ENCODE results near the gene ERCC2. TPM values are rescaled to one million over a fixed set of nuclear protein-coding genes. Genes with fewer than 3 reads are reported as not detected.

The ERCC2 gene
- total and polyA plus RNA-seq, 2 of the 4 experiments (the other 2 are of a cell fraction), result 30.6 to 66.5 TPM

- dilution Hi-C loops (cut with HindIII; ENCODE audit: low sequenced_read_pairs, unreplicated experiment), result no loop called here
- TF ChIP-seq FOS (IDR thresholded peaks at IDR 0.05; ENCODE audit: low read depth, low read length), result no peak
- no peak for TF ChIP-seq POLR2A (IDR thresholded peaks at IDR 0.05; ENCODE audit: low read depth, low read length)
- no peak for TF ChIP-seq CTCF (conservative IDR thresholded peaks at IDR 0.05; ENCODE audit: low read depth, low read length)
- TF ChIP-seq USF2 (IDR thresholded peaks at IDR 0.05; ENCODE audit: low read depth, low read length), result no peak
- no peak for TF ChIP-seq RCOR1 (IDR thresholded peaks at IDR 0.05; ENCODE audit: insufficient replicate concordance, low read length)
- TF ChIP-seq MAZ (IDR thresholded peaks at IDR 0.05; ENCODE audit: borderline replicate concordance, low read depth, low read length), result no peak
- TF ChIP-seq SMC3 (IDR thresholded peaks at IDR 0.05; ENCODE audit: low read depth, low read length), result no peak
- no peak for TF ChIP-seq BHLHE40 (IDR thresholded peaks at IDR 0.05; ENCODE audit: low read depth, low read length)
- TF ChIP-seq CEBPB (IDR thresholded peaks at IDR 0.05; ENCODE audit: low read depth, low read length), result no peak
- TF ChIP-seq CHD1 (IDR thresholded peaks at IDR 0.05; ENCODE audit: low read depth, low read length), result no peak
- peak overlapping the region; percentile 42 for H2AK9ac ChIP-seq (replicated peaks; ENCODE audit: low read depth, low read length, poor library complexity)
- H3K14ac ChIP-seq (replicated peaks; ENCODE audit: low read depth, low read length), result no peak overlapping the region
- DNase-seq (no peak), ATAC-seq (ENCODE audit: low read depth) (no peak)
- H3K9me3 ChIP-seq (ENCODE audit: control insufficient read depth, insufficient read depth, low read length), result no peaks in the 10 kb centered on the region
- in situ Hi-C loops (cut with MboI; ENCODE audit: low sequenced_read_pairs), result no loop called here
- intact Hi-C loops (cut with micrococcal nuclease), result no loop called here
- H2AK5ac ChIP-seq (ENCODE audit: low read depth, low read length), result no peak overlapping the region
- ChIA-PET CTCF (no interaction called here), POLR2A (ENCODE audit: unreplicated experiment) (no interaction called here)
- peaks cover 2% of the 10 kb centered on the region; the same call in 1 of the 2 replicates for H3K36me3 ChIP-seq (ENCODE audit: control insufficient read depth, insufficient read depth, low read length)
- peaks cover 19% of the 10 kb centered on the region for H3K27me3 ChIP-seq (ENCODE audit: control insufficient read depth, insufficient read depth, low read length)
- no peak overlapping the region for H3K27ac ChIP-seq (ENCODE audit: insufficient read depth, low read length)
- H3K9me1 ChIP-seq (ENCODE audit: insufficient read depth, low read length), result peaks cover 2% of the 10 kb centered on the region; the same call in 1 of the 2 replicates
- H3K4ac ChIP-seq (ENCODE audit: low read depth, low read length), result no peak overlapping the region
- no peak overlapping the region for H3K4me3 ChIP-seq (ENCODE audit: insufficient read depth, low read depth, low read length)
- H3K4me1 ChIP-seq (ENCODE audit: control insufficient read depth, insufficient read depth, low read length), result no peaks in the 10 kb centered on the region
- H4K5ac ChIP-seq (ENCODE audit: low read depth, low read length), result no peak overlapping the region
- peaks cover 8% of the 10 kb centered on the region for H4K20me1 ChIP-seq (ENCODE audit: insufficient read depth, low read length)
- no peak overlapping the region for H2BK15ac ChIP-seq (ENCODE audit: low read depth, low read length)
- no peak overlapping the region for H2BK120ac ChIP-seq (ENCODE audit: low read depth, low read length)
- H3K56ac ChIP-seq (ENCODE audit: extremely low read depth, insufficient read depth, low read length), result no peak overlapping the region
- H4K8ac ChIP-seq (ENCODE audit: low read depth in 2 of 2, low read length in 2 of 2), result no peak overlapping the region
- H4K91ac ChIP-seq (ENCODE audit: insufficient read depth, low read depth, low read length), result no peak overlapping the region
- no peaks in the 10 kb centered on the region for H3K79me1 ChIP-seq (ENCODE audit: low read depth in 1 of 2, low read length in 2 of 2)
- BruUV-seq (replicated peaks), result no TSS peak
- H2BK20ac ChIP-seq (ENCODE audit: low read depth, low read length), result no peak overlapping the region
- WGBS, 2 experiments (ENCODE audit: extremely low coverage in 2 of 2, insufficient read length in 1 of 2), result 31% methylated on average over 7 of the region's 15 CpGs; no CpG with 5 or more reads in 1 of the 2 experiments
- no peak overlapping the region for H2BK5ac ChIP-seq (ENCODE audit: low read depth, low read length, poor library complexity, severe bottlenecking)
- H2AFZ ChIP-seq (replicated peaks; ENCODE audit: low read length, poor library complexity), result no peak overlapping the region
- no peak overlapping the region for H3K23ac ChIP-seq (ENCODE audit: low read depth, low read length)
- no peak overlapping the region for H3K4me2 ChIP-seq (ENCODE audit: low read depth, low read length)
- no peak overlapping the region for H3K18ac ChIP-seq (ENCODE audit: low read depth, low read length)
- H3K9ac ChIP-seq (ENCODE audit: low read depth, low read length), result no peak overlapping the region
Measured at GRCh38 chr19:45344621-45345505, 25.5 kb downstream of the ERCC2 start.

All from IMR-90 (cell line).